Naive B cell (primary cell): Measurements from ENCODE around the gene NRXN2. TPM values are rescaled to one million over a fixed set of nuclear protein-coding genes. Genes with fewer than 3 reads are reported as not detected.
A peak's percentile ranks its signal among the peaks of the same experiment; 100 is the strongest.
"Not testable (repeated sequence)": the region's sequence is repeated elsewhere in the genome, so short reads cannot be mapped to it uniquely, and the experiment has no call there.

Source experiments
- ATAC-seq, 2 donors: fragments of 150-1000 bp; cut with Tn5 transposase; 2 replicates each; pipeline ENCODE4 v1.10.0; 2021; ENCODE audit warnings: low read depth in 2 of 2, mild to moderate bottlenecking in 2 of 2, moderate library complexity in 2 of 2
- DNase-seq: peaks from one replicate; pipeline ENCODE4 v3.0.0; 2022
- H3K27ac Mint-ChIP-seq, 6 donors: one replicate each; pipeline ENCODE4 v1.8.0; 2020 to 2022; ENCODE audit warnings: mild to moderate bottlenecking in 6 of 6, mixed read lengths in 6 of 6, moderate library complexity in 5 of 6, inconsistent platforms in 2 of 6
- H3K27me3 Mint-ChIP-seq, 3 donors: one replicate each; pipeline ENCODE4 v1.8.0; 2021 to 2022; ENCODE audit warnings: mixed read lengths in 3 of 3, mild to moderate bottlenecking in 1 of 3
- H3K36me3 Mint-ChIP-seq, 2 donors: one replicate each; pipeline ENCODE4 v1.8.0; 2020 to 2022; ENCODE audit warnings: mixed read lengths in 2 of 2, inconsistent platforms in 1 of 2, mild to moderate bottlenecking in 1 of 2
- H3K4me1 Mint-ChIP-seq, 3 donors: one replicate each; pipeline ENCODE4 v1.8.0; 2020 to 2022; ENCODE audit warnings: mixed read lengths in 3 of 3, inconsistent platforms in 1 of 3, mild to moderate bottlenecking in 1 of 3, moderate library complexity in 1 of 3
- H3K4me3 Mint-ChIP-seq, 8 donors: one replicate each; pipeline ENCODE4 v1.8.0; 2020 to 2022; ENCODE audit warnings: mild to moderate bottlenecking in 8 of 8, mixed read lengths in 8 of 8, moderate library complexity in 8 of 8, inconsistent platforms in 2 of 8
- H3K9me3 Mint-ChIP-seq, 7 donors: one replicate each; pipeline ENCODE4 v1.8.0; 2020 to 2022; ENCODE audit warnings: mixed read lengths in 7 of 7, mild to moderate bottlenecking in 5 of 7, inconsistent platforms in 2 of 7, moderate library complexity in 1 of 7
- polyA plus RNA-seq, 6 donors: library from polyadenylated mRNA; unstranded; fragments of 300-500 nt; fragmentation: Illumina TruSeq; gene quantifications; one replicate each; pipeline ENCODE4 v1.2.3, GENCODE V29; 2021; ENCODE audit warnings: low read depth in 6 of 6

The NRXN2 gene
- polyA plus RNA-seq, 6 donors from 2014 or later, result not detected

- peaks cover 0 to 10% of the 10 kb centered on the region in 2 donors for H3K36me3 Mint-ChIP-seq
- peak overlapping the region in 1 of 6 donors; percentile 82 for H3K27ac Mint-ChIP-seq
- H3K9me3 Mint-ChIP-seq, result peaks cover 0 to 3% (median 0%) of the 10 kb centered on the region in 7 donors
- peak overlapping the region in 4 of 8 donors; percentile 47 to 69 (median 59) for H3K4me3 Mint-ChIP-seq
- DNase-seq (no peak), ATAC-seq (no peak)
- H3K27me3 Mint-ChIP-seq, result peaks cover 59 to 75% (median 75%) of the 10 kb centered on the region in 3 donors
- peaks cover 12 to 28% (median 18%) of the 10 kb centered on the region in 3 donors for H3K4me1 Mint-ChIP-seq
Measured at GRCh38 chr11:64711138-64711955, 11.7 kb downstream of the NRXN2 start.

- no peak overlapping the region for H3K27ac Mint-ChIP-seq
Measured at GRCh38 chr11:64710418-64711137, 12.4 kb downstream of the NRXN2 start.

GRCh38 chr11:64705501-64705900 is 17.5 kb downstream of the NRXN2 start:
- H3K27me3 Mint-ChIP-seq, result peaks cover 39 to 58% (median 44%) of the 10 kb centered on the region in 3 donors

More at GRCh38 chr11:64710418-64711137, 12.4 kb downstream of the NRXN2 start:
- Mint-ChIP-seq H3K27me3 (peaks cover 61 to 75% (median 70%) of the 10 kb centered on the region in 3 donors), H3K9me3 (peaks cover 0 to 3% (median 0%) of the 10 kb centered on the region in 7 donors), H3K4me1 (peaks cover 12 to 28% (median 18%) of the 10 kb centered on the region in 3 donors), H3K36me3 (peaks cover 0 to 10% of the 10 kb centered on the region in 2 donors), H3K4me3 (peak overlapping the region in 2 of 8 donors; percentile 25 to 47)
- DNase-seq, result no peak
- ATAC-seq, result no peak

GRCh38 chr11:64703048-64703447 is 19.9 kb downstream of the NRXN2 start:
- H3K27ac Mint-ChIP-seq, result no peak overlapping the region
- DNase-seq, result no peak
- no peak for ATAC-seq
- peaks cover 0 to 6% (median 0%) of the 10 kb centered on the region in 3 donors for H3K4me1 Mint-ChIP-seq
- H3K27me3 Mint-ChIP-seq, result peaks cover 21 to 46% (median 31%) of the 10 kb centered on the region in 3 donors
- H3K36me3 Mint-ChIP-seq, result no peaks in the 10 kb centered on the region
- H3K4me3 Mint-ChIP-seq, result no peak overlapping the region
- no peaks in the 10 kb centered on the region for H3K9me3 Mint-ChIP-seq

More at GRCh38 chr11:64705501-64705900, 17.5 kb downstream of the NRXN2 start:
- no peak for ATAC-seq
- Mint-ChIP-seq H3K4me1 (peaks cover 0 to 6% (median 0%) of the 10 kb centered on the region in 3 donors), H3K27ac (no peak overlapping the region), H3K4me3 (peak overlapping the region in 1 of 8 donors; percentile 35), H3K9me3 (no peaks in the 10 kb centered on the region), H3K36me3 (no peaks in the 10 kb centered on the region)
- no peak for DNase-seq

- not testable (repeated sequence) for H3K36me3 Mint-ChIP-seq, H3K4me3 Mint-ChIP-seq, H3K27ac Mint-ChIP-seq, DNase-seq, H3K9me3 Mint-ChIP-seq, ATAC-seq, H3K4me1 Mint-ChIP-seq
- peaks cover 19 to 43% (median 29%) of the 10 kb centered on the region in 3 donors for H3K27me3 Mint-ChIP-seq
Measured at GRCh38 chr11:64701956-64702355, 21.0 kb downstream of the NRXN2 start.

GRCh38 chr11:64698427-64698826 is 24.6 kb downstream of the NRXN2 start:
- no peaks in the 10 kb centered on the region for H3K9me3 Mint-ChIP-seq
- H3K27ac Mint-ChIP-seq, result peak overlapping the region in 1 of 6 donors; percentile 38
- DNase-seq (no peak), ATAC-seq (no peak)
- no peak overlapping the region for H3K4me3 Mint-ChIP-seq
- H3K4me1 Mint-ChIP-seq, result peaks cover 9 to 24% (median 16%) of the 10 kb centered on the region in 3 donors
- no peaks in the 10 kb centered on the region for H3K36me3 Mint-ChIP-seq
- peaks cover 5 to 30% (median 22%) of the 10 kb centered on the region in 3 donors for H3K27me3 Mint-ChIP-seq

GRCh38 chr11:64697663-64698375 is 25.2 kb downstream of the NRXN2 start:
- Mint-ChIP-seq H3K4me3 (no peak overlapping the region), H3K36me3 (no peaks in the 10 kb centered on the region), H3K27me3 (peaks cover 0 to 36% (median 25%) of the 10 kb centered on the region in 3 donors), H3K27ac (peak overlapping the region in 1 of 6 donors; percentile 38), H3K4me1 (peaks cover 15 to 26% (median 22%) of the 10 kb centered on the region in 3 donors), H3K9me3 (no peaks in the 10 kb centered on the region)
- DNase-seq (no peak), ATAC-seq (no peak)

- Mint-ChIP-seq H3K4me3 (peak overlapping the region in 1 of 8 donors; percentile 67), H3K9me3 (no peaks in the 10 kb centered on the region), H3K27ac (peak overlapping the region in 2 of 6 donors; percentile 6 to 47), H3K4me1 (peaks cover 22 to 32% (median 28%) of the 10 kb centered on the region in 3 donors), H3K27me3 (peaks cover 0 to 49% (median 34%) of the 10 kb centered on the region in 3 donors), H3K36me3 (no peaks in the 10 kb centered on the region)
- no peak for ATAC-seq
- no peak for DNase-seq
Measured at GRCh38 chr11:64696045-64696444, 27.0 kb downstream of the NRXN2 start.

- ATAC-seq (no peak), DNase-seq (no peak)
- Mint-ChIP-seq H3K9me3 (no peaks in the 10 kb centered on the region), H3K36me3 (no peaks in the 10 kb centered on the region), H3K27me3 (peaks cover 0 to 47% (median 29%) of the 10 kb centered on the region in 3 donors), H3K4me1 (peaks cover 22 to 32% (median 28%) of the 10 kb centered on the region in 3 donors), H3K4me3 (peak overlapping the region in 1 of 8 donors; percentile 40), H3K27ac (peak overlapping the region in 1 of 6 donors; percentile 6)
Measured at GRCh38 chr11:64695548-64695947, 27.4 kb downstream of the NRXN2 start.

GRCh38 chr11:64694821-64695365 is 28.1 kb downstream of the NRXN2 start:
- peak; percentile 98 to 99 for ATAC-seq
- Mint-ChIP-seq H3K27me3 (peaks cover 0 to 40% (median 23%) of the 10 kb centered on the region in 3 donors), H3K36me3 (no peaks in the 10 kb centered on the region), H3K4me3 (peak overlapping the region in 6 of 8 donors; percentile 24 to 74 (median 48)), H3K27ac (peak overlapping the region; percentile 42 to 93 (median 84)), H3K4me1 (peaks cover 22 to 32% (median 28%) of the 10 kb centered on the region in 3 donors), H3K9me3 (no peaks in the 10 kb centered on the region)
- DNase-seq, result peak; percentile 31

- DNase-seq (no peak), ATAC-seq (no peak)
- H3K27me3 Mint-ChIP-seq, result peaks cover 0 to 40% (median 21%) of the 10 kb centered on the region in 3 donors
- H3K4me1 Mint-ChIP-seq, result peaks cover 27 to 34% (median 33%) of the 10 kb centered on the region in 3 donors
- peak overlapping the region in 5 of 8 donors; percentile 1 to 59 (median 41) for H3K4me3 Mint-ChIP-seq
- no peaks in the 10 kb centered on the region for H3K36me3 Mint-ChIP-seq
- peak overlapping the region in 4 of 6 donors; percentile 58 to 90 (median 86) for H3K27ac Mint-ChIP-seq
- H3K9me3 Mint-ChIP-seq, result no peaks in the 10 kb centered on the region
Measured at GRCh38 chr11:64694026-64694755, 28.8 kb downstream of the NRXN2 start.

- Mint-ChIP-seq H3K9me3 (no peaks in the 10 kb centered on the region), H3K27me3 (peaks cover 0 to 40% (median 21%) of the 10 kb centered on the region in 3 donors), H3K36me3 (no peaks in the 10 kb centered on the region), H3K27ac (peak overlapping the region in 4 of 6 donors; percentile 39 to 90 (median 78)), H3K4me3 (peak overlapping the region in 6 of 8 donors; percentile 10 to 61 (median 54)), H3K4me1 (peaks cover 39 to 46% (median 46%) of the 10 kb centered on the region in 3 donors)
- DNase-seq (no peak), ATAC-seq (no peak)
Measured at GRCh38 chr11:64692764-64693331, 30.1 kb downstream of the NRXN2 start.
